ENCODE measurements around the gene ADRA2B. TPM values are rescaled to one million over a fixed set of nuclear protein-coding genes. Genes with fewer than 3 reads are reported as not detected.

Gene ADRA2B
- total RNA-seq, 4 donors from 2014 or later, result 0.33 to 4.6 (median 1.4) TPM

- no peak for TF ChIP-seq CTCF (IDR thresholded peaks at IDR 0.05; ENCODE audit: low read depth)
Observed at GRCh38 chr2:96157649-96158553, 41.5 kb upstream of the ADRA2B start.

GRCh38 chr2:96156926-96157648 is 40.7 kb upstream of the ADRA2B start:
- no peak for TF ChIP-seq CTCF (IDR thresholded peaks at IDR 0.05; ENCODE audit: low read depth)

- TF ChIP-seq CTCF (IDR thresholded peaks at IDR 0.05; ENCODE audit: low read depth), result no peak
Observed at GRCh38 chr2:96156011-96156820, 39.8 kb upstream of the ADRA2B start.

GRCh38 chr2:96154506-96155380 is 38.4 kb upstream of the ADRA2B start:
- no peak for TF ChIP-seq CTCF (IDR thresholded peaks at IDR 0.05; ENCODE audit: low read depth)

GRCh38 chr2:96153991-96154431 is 37.6 kb upstream of the ADRA2B start:
- no peak for TF ChIP-seq CTCF (IDR thresholded peaks at IDR 0.05; ENCODE audit: low read depth)

GRCh38 chr2:96153291-96153713 is 36.9 kb upstream of the ADRA2B start:
- TF ChIP-seq CTCF (IDR thresholded peaks at IDR 0.05; ENCODE audit: low read depth), result no peak
